DMS53 (cell line): ENCODE measurements around the gene TNRC6B.
A peak's percentile ranks its signal among the peaks of the same experiment; 100 is the strongest.

Experiments used
- DNase-seq: peaks from one replicate; lab custom pipeline; 2025; lab: John Stamatoyannopoulos, UW

TNRC6B gene

GRCh38 chr22:40326905-40327735, 149.4 kb downstream of the TNRC6B start:
- DNase-seq, result no peak

- DNase-seq, result no peak
Observed at GRCh38 chr22:40328546-40329456, 151.1 kb downstream of the TNRC6B start.

- no peak for DNase-seq
Observed at GRCh38 chr22:40329466-40329865, 151.7 kb downstream of the TNRC6B start.

- no peak for DNase-seq
Observed at GRCh38 chr22:40330086-40330485, 152.4 kb downstream of the TNRC6B start.

- no peak for DNase-seq
Observed at GRCh38 chr22:40330615-40331014, 152.9 kb downstream of the TNRC6B start.

GRCh38 chr22:40331706-40332105, 154.0 kb downstream of the TNRC6B start:
- DNase-seq, result no peak

GRCh38 chr22:40332319-40332781, 154.6 kb downstream of the TNRC6B start:
- peak; percentile 28 for DNase-seq

- DNase-seq, result no peak
Observed at GRCh38 chr22:40334060-40334459, 156.3 kb downstream of the TNRC6B start.

GRCh38 chr22:40334899-40335298, 157.2 kb downstream of the TNRC6B start:
- DNase-seq, result no peak

GRCh38 chr22:40335358-40335757, 157.6 kb downstream of the TNRC6B start:
- DNase-seq, result no peak

GRCh38 chr22:40340044-40340443, 162.3 kb downstream of the TNRC6B start:
- no peak for DNase-seq

GRCh38 chr22:40341604-40342003, 163.9 kb downstream of the TNRC6B start:
- no peak for DNase-seq

GRCh38 chr22:40342521-40342920, 164.8 kb downstream of the TNRC6B start:
- DNase-seq, result no peak

GRCh38 chr22:40345271-40345670, 167.5 kb downstream of the TNRC6B start:
- DNase-seq, result peak; percentile 82

GRCh38 chr22:40345815-40346184, 168.1 kb downstream of the TNRC6B start:
- DNase-seq, result peak; percentile 76

- peak; percentile 92 for DNase-seq
Observed at GRCh38 chr22:40346185-40347118, 168.7 kb downstream of the TNRC6B start, which contains the start of gene ADSL. TSS of gene ADSL (plus strand) at chr22:40346500. CDS start at chr22:40346559, 59 bp downstream.

GRCh38 chr22:40347300-40347699, 169.6 kb downstream of the TNRC6B start:
- DNase-seq, result no peak

GRCh38 chr22:40348025-40348658, 170.4 kb downstream of the TNRC6B start:
- peak; percentile 55 for DNase-seq

- DNase-seq, result no peak
Observed at GRCh38 chr22:40352763-40353162, 175.0 kb downstream of the TNRC6B start.

GRCh38 chr22:40361100-40361499, 183.4 kb downstream of the TNRC6B start:
- no peak for DNase-seq

GRCh38 chr22:40363059-40363458, 185.3 kb downstream of the TNRC6B start:
- no peak for DNase-seq
